Measurements from ENCODE around the gene CFAP61.

CFAP61 gene

GRCh38 chr20:20363434-20363798 lies 311.1 kb downstream of the CFAP61 start:
- TF ChIP-seq JUND (IDR thresholded peaks at IDR 0.05; ENCODE audit: low read depth), result no peak
- DNase-seq (ENCODE audit: low read depth in 1 of 2, low spot score in 1 of 2), result peak; percentile 37 to 60
- in situ Hi-C loops (cut with HindIII; ENCODE audit: low pct_unique_long_range_greater_than_20kb, low sequenced_read_pairs), result no loop called here

GRCh38 chr20:20363799-20364592 lies 311.7 kb downstream of the CFAP61 start:
- no peak for TF ChIP-seq JUND (IDR thresholded peaks at IDR 0.05; ENCODE audit: low read depth)
- peak; percentile 40 to 46 for DNase-seq (ENCODE audit: low read depth in 1 of 2, low spot score in 1 of 2)
- in situ Hi-C loops (cut with HindIII; ENCODE audit: low pct_unique_long_range_greater_than_20kb, low sequenced_read_pairs), result no loop called here

- in situ Hi-C loops (cut with HindIII; ENCODE audit: low pct_unique_long_range_greater_than_20kb, low sequenced_read_pairs), result no loop called here
- TF ChIP-seq JUND (IDR thresholded peaks at IDR 0.05; ENCODE audit: low read depth), result no peak
- no peak for DNase-seq (ENCODE audit: low read depth in 1 of 2, low spot score in 1 of 2)
Observed at GRCh38 chr20:20364593-20365479, 312.5 kb downstream of the CFAP61 start.

- TF ChIP-seq JUND (IDR thresholded peaks at IDR 0.05; ENCODE audit: low read depth), result no peak
- no peak for DNase-seq (ENCODE audit: low read depth in 1 of 2, low spot score in 1 of 2)
- in situ Hi-C loops (cut with HindIII; ENCODE audit: low pct_unique_long_range_greater_than_20kb, low sequenced_read_pairs), result no loop called here
Observed at GRCh38 chr20:20365480-20366161, 313.3 kb downstream of the CFAP61 start.

- in situ Hi-C loops (cut with HindIII; ENCODE audit: low pct_unique_long_range_greater_than_20kb, low sequenced_read_pairs), result no loop called here
- DNase-seq (ENCODE audit: low read depth in 1 of 2, low spot score in 1 of 2), result no peak
- no peak for TF ChIP-seq JUND (IDR thresholded peaks at IDR 0.05; ENCODE audit: low read depth)
Observed at GRCh38 chr20:20366551-20366875, 314.2 kb downstream of the CFAP61 start.

- in situ Hi-C loops (cut with HindIII; ENCODE audit: low pct_unique_long_range_greater_than_20kb, low sequenced_read_pairs), result no loop called here
- no peak for DNase-seq (ENCODE audit: low read depth in 1 of 2, low spot score in 1 of 2)
- no peak for TF ChIP-seq JUND (IDR thresholded peaks at IDR 0.05; ENCODE audit: low read depth)
Observed at GRCh38 chr20:20366876-20367574, 314.7 kb downstream of the CFAP61 start.

GRCh38 chr20:20367575-20368417 lies 315.5 kb downstream of the CFAP61 start, which contains the start of gene INSM1:
Gene INSM1 (plus strand): TSS chr20:20368104. CDS start chr20:20368268, 164 bp downstream.
- no peak for DNase-seq (ENCODE audit: low read depth in 1 of 2, low spot score in 1 of 2)
- in situ Hi-C loops (cut with HindIII; ENCODE audit: low pct_unique_long_range_greater_than_20kb, low sequenced_read_pairs), result no loop called here
- TF ChIP-seq JUND (IDR thresholded peaks at IDR 0.05; ENCODE audit: low read depth), result no peak

- no peak for DNase-seq (ENCODE audit: low read depth in 1 of 2, low spot score in 1 of 2)
- no peak for TF ChIP-seq JUND (IDR thresholded peaks at IDR 0.05; ENCODE audit: low read depth)
- in situ Hi-C loops (cut with HindIII; ENCODE audit: low pct_unique_long_range_greater_than_20kb, low sequenced_read_pairs), result no loop called here
Observed at GRCh38 chr20:20368418-20369249, 316.3 kb downstream of the CFAP61 start.

GRCh38 chr20:20369250-20370093 lies 317.1 kb downstream of the CFAP61 start:
- TF ChIP-seq JUND (IDR thresholded peaks at IDR 0.05; ENCODE audit: low read depth), result no peak
- peak; percentile 89 to 92 for DNase-seq (ENCODE audit: low read depth in 1 of 2, low spot score in 1 of 2)
- in situ Hi-C loops (cut with HindIII; ENCODE audit: low pct_unique_long_range_greater_than_20kb, low sequenced_read_pairs), result no loop called here

GRCh38 chr20:20370094-20370575 lies 317.8 kb downstream of the CFAP61 start:
- DNase-seq (ENCODE audit: low read depth in 1 of 2, low spot score in 1 of 2), result no peak
- no peak for TF ChIP-seq JUND (IDR thresholded peaks at IDR 0.05; ENCODE audit: low read depth)
- in situ Hi-C loops (cut with HindIII; ENCODE audit: low pct_unique_long_range_greater_than_20kb, low sequenced_read_pairs), result no loop called here

All from T47D (cell line).